Frontal cortex (tissue), 4 donors: ENCODE results near the gene TCIRG1. TPM values are rescaled to one million over a fixed set of nuclear protein-coding genes. Genes with fewer than 3 reads are reported as not detected.
A peak's percentile ranks its signal among the peaks of the same experiment; 100 is the strongest.

Experiments
- DNase-seq, 2 donors: peaks; one replicate each; pipeline ENCODE4 v3.0.0; 2012; ENCODE audit warnings: low spot score in 2 of 2
- FAIRE-seq: peaks from 2 replicates; lab custom pipeline; 2012; peaks lifted over from hg19 to GRCh38; lab: Jason Lieb, UNC
- total RNA-seq: library from RNA; depleted of rRNA; stranded (reverse); fragments of >200 nt; gene quantifications from one replicate; pipeline ENCODE4 v1.2.3, GENCODE V29; 2014
- donor health status: control.
- donor health status: control.
- donor health status: control.

Gene TCIRG1
- total RNA-seq, 1 donor from 2014 or later: 2.4 TPM

DNA sequence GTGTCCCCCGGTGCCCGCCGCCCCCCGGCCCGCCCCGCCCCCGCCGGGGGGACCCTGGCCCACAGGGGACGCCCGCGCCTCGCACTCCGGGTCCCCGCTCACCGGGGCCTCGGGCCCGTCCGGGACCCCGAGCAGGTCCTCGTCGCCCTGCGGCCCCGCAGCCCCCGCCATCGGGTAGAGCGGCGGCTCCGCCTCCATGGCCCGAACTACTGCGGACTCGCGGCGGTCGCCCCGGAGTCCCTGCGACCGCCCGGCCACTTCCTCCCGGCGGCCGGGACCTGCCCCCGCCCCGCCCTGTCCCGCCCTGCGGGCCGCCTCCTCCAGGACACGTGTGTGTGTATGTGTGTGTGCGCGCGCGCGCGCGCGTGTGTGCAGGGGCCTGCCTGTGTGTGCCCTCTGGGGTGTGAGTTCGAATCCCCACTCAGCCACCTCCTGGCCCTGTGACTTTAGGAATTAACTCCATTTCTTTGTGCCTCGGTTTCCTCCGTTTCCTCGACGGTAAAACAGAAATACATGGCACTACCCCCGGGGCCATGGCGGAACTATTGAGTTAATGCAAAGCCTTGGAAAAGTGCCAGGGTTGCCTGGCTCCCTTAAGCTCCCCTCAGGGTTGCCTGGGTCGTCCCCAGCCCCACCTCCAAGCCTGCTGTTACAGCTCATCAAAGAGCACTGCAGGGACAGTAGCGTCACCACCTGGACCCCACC lies 34.8 kb upstream of the TCIRG1 start, which contains the start of gene UNC93B1:
TSS of gene UNC93B1 (minus strand) at position 252 of the 705 bp plus-strand sequence. CDS start at position 198, 54 bp downstream.
- FAIRE-seq: no peak

GRCh38 chr11:68004551-68005335 lies 34.1 kb upstream of the TCIRG1 start:
- DNase-seq (no peak), FAIRE-seq (no peak)

More for the DNA sequence above, 34.8 kb upstream of the TCIRG1 start, which contains the start of gene UNC93B1:
- peak; percentile 76 to 82 for DNase-seq

DNA sequence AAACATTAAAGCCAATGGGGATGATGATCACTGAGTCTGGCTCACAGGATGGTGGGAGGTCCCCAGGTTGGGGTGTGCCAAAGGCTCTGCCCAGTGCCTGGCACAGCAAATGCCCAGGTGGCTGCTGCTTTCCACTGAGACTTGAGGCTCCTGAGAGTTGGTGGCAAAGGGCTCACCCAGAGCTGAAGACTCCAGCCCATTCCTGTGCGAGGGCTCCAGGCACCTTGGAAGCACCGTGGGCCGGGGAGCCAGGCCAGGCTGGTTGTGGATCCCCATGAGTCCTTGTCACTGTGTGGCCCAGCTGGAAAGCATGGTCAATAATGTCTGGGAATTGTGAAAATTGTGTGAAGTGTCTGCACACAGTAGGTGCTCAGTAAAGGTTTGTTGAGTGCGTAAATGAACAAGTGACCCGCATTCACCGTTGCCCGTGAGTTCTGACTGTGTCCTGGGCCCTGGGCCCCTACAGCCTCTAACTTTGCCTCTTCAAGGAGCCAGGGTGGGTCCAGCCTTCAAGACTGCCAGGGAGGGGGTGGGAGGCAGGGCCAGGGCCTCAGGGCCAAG lies 32.1 kb upstream of the TCIRG1 start:
- DNase-seq (no peak), FAIRE-seq (no peak)

DNA sequence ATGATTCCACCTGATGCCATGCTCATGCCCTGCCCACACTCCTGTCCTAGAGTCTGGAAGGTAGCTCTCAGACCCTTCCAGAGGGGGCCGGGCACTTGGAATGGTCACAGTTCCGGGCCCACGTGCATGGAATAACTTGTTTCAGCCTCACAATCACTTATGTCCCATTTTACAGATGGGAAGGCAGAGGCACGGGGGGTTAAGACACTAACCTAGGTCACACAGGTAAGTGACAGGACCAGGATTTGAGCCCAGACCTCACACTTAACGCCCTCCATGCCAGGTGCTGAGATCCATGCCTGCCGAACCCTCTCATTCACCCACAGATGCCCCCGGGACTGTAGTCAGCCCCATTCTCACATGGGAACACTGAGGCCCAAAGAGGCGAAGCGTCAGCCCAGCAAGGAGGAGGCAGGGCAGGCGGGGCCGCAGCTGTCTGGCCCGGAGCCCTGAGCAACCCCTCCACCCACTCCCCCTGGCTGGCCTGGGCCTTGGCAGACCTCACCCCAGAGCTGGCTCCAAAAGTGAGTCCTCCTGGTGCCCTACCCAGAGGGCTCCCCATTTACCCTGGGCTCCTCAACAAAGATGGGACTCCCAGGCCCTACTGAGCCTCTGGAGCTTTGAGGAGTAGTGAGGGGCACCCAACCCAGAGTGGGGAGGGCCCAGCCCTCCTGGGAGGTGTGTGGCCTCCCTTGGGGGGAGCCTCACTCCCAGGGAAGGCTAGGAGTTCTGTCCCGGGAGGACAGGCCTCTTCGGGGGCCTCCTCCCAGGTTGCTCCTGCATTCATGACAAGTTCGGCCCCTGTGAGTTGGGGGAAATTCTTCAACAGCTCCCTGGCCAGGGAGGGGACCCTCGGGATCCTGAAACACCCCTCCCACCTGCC lies 31.1 kb upstream of the TCIRG1 start:
- DNase-seq (no peak), FAIRE-seq (no peak)

GRCh38 chr11:68008381-68009337 lies 30.2 kb upstream of the TCIRG1 start:
- no peak for FAIRE-seq
- no peak for DNase-seq

DNA sequence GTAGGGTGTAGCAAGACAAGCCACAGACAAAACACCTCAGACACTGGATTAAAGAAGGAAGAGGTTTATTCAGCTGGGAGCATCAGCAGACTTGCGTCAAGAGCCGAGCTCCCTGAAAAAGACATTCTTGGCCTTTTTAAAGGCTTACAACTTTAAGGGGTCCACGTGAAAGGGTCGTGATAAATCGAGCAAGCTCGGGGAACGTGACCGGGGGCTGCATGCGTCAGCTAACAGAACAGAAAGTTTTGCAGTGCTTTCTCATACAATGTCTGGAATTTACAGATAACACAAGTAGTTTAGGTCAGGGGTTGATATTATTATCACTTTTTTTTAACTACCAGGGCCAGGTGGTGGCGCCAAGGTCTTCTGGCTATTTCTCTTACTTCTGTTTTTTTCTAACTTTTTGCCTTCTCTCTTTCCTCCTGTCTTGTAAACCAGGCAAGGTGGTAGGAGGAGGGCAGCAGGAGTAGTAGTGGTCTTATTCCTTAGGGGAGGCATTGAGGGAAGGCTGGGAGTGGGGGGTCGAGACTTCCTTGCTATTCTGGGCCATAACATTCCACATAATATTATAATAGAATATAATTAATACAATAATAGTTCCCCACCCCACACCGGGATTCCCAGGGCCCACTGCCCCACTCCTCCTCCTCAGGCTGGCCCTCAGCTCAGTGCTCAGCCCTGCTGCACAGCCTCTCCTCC lies 29.3 kb upstream of the TCIRG1 start:
- no peak for FAIRE-seq
- DNase-seq: no peak

- no peak for FAIRE-seq
- DNase-seq: peak; percentile 69 to 75
Measured at GRCh38 chr11:68010090-68011041, 28.5 kb upstream of the TCIRG1 start, which contains the start of gene ALDH3B1. Gene ALDH3B1 (plus strand): TSS chr11:68010327. CDS start chr11:68015298, 4,971 bp downstream.

- FAIRE-seq (no peak), DNase-seq (no peak)
Measured at GRCh38 chr11:68011051-68011943, 27.5 kb upstream of the TCIRG1 start.

GRCh38 chr11:68012044-68012842 lies 26.6 kb upstream of the TCIRG1 start:
- no peak for DNase-seq
- FAIRE-seq: no peak

GRCh38 chr11:68012843-68013610 lies 25.8 kb upstream of the TCIRG1 start:
- FAIRE-seq: no peak
- no peak for DNase-seq

GRCh38 chr11:68013611-68014156 lies 25.1 kb upstream of the TCIRG1 start:
- DNase-seq (no peak), FAIRE-seq (no peak)

GRCh38 chr11:68014157-68014946 lies 24.5 kb upstream of the TCIRG1 start:
- DNase-seq (no peak), FAIRE-seq (no peak)

DNA sequence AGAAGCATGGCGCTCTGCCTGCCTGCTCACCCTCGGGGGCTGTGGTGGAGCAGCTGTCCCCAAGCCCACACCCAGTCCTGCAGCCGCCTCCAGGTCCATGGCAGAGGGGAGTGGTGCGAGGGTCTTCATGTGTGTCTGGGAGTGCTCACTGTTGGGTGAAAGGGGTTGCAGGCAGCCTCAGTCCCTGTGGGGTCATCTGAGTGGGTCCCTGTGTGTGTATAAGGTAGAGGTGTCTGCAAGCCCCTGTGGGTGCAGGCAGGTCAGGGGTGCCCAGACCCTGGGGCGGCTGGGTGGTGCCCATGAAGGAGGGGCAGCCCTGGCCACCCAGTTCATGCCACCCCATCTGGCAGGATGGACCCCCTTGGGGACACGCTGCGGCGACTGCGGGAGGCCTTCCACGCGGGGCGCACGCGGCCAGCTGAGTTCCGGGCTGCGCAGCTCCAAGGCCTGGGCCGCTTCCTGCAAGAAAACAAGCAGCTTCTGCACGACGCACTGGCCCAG lies 23.8 kb upstream of the TCIRG1 start:
- FAIRE-seq (no peak), DNase-seq (no peak)
